ENCODE results near the gene ZBTB12. TPM values are rescaled to one million over a fixed set of nuclear protein-coding genes. Genes with fewer than 3 reads are reported as not detected.

ZBTB12 gene
- total RNA-seq, 1 donor from 2014 or later: 3.5 TPM

- no peak for TF ChIP-seq CTCF (IDR thresholded peaks at IDR 0.05)
- no peak for DNase-seq
- ATAC-seq: no peak
- Histone ChIP-seq H3K27me3 (no peaks in the 10 kb centered on the region), H3K4me1 (no peaks in the 10 kb centered on the region), H3K9me3 (no peaks in the 10 kb centered on the region), H3K36me3 (peaks cover 14% of the 10 kb centered on the region), H3K27ac (no peak overlapping the region), H3K4me3 (no peak overlapping the region)
- intact Hi-C loops (cut with DNase I): no loop called here
These were observed 26.0 kb downstream of the ZBTB12 start for GRCh38 chr6:31875877-31876276.

DNA sequence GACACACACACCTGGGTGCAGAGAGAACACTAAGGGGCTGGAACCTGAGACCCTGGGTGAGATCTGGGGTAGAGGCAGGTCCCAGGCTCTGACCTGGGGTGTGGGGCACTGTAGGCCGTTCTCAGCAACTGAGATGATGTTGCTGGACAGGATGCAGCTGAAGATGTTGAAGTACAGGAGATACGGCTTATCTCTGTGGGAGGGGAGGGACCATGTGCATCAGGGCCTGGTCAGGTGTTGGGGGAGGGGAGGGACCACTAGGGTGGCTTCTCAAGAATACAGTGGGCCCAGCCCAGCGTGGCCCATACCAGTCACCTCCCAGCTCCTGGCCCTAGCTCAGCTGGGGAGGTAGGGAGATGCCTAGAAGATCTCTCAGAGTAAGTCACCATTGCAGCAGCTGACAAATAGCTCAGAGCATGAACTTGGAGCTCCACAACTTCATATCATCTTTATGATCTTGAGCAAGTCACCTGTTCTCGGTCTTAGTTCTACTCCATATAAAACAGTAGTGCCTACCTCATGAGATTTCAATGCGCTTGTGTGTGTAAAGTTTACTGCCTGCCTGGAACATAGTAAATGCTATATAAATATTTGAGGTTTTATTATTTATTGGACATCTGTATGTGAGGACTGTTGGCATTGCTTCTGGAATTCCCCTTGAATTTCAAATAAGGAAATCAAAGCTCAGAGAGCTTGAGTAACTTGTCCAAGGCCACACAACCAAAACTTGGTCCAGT is 26.9 kb downstream of the ZBTB12 start:
- no peak for ATAC-seq
- no peak for DNase-seq
- TF ChIP-seq CTCF (IDR thresholded peaks at IDR 0.05): no peak
- Histone ChIP-seq H3K9me3 (no peaks in the 10 kb centered on the region), H3K36me3 (peaks cover 5% of the 10 kb centered on the region), H3K4me1 (no peaks in the 10 kb centered on the region), H3K4me3 (no peak overlapping the region), H3K27ac (no peak overlapping the region), H3K27me3 (no peaks in the 10 kb centered on the region)
- intact Hi-C loops (cut with DNase I): no loop called here

DNA sequence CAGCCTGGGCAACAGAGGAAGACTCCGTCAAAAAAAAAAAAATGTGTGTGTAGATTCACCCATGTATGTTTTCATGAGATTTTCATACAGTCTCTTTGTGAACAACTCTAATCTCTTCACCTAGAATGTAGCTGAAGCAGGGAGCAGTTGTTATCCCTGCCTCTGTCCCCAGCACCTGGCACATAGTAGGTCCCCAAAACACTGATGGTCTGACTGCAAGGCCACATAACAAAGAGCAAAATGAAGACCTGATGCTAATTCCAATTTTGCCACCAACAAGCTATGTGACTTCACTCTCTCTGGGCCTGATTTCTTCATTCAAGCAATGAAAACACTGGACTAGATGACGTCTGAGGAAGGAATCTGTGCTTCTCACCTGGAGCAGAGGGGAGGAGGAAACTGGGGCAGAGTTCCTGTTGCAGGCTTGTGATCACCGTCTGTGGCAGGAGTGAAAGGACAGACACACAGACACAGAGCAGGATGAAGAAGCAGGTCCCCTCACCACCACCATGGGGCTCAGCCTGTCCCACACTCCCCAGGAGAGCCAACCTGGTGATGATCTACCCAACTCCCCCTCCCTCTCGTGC is 27.7 kb downstream of the ZBTB12 start:
- Histone ChIP-seq H3K36me3 (no peaks in the 10 kb centered on the region), H3K4me3 (no peak overlapping the region), H3K9me3 (no peaks in the 10 kb centered on the region), H3K27ac (no peak overlapping the region), H3K27me3 (no peaks in the 10 kb centered on the region), H3K4me1 (no peaks in the 10 kb centered on the region)
- intact Hi-C loops (cut with DNase I): no loop called here
- no peak for DNase-seq
- no peak for ATAC-seq
- no peak for TF ChIP-seq CTCF (IDR thresholded peaks at IDR 0.05)

- intact Hi-C loops (cut with DNase I): no loop called here
- Histone ChIP-seq H3K27ac (no peak overlapping the region), H3K4me1 (no peaks in the 10 kb centered on the region), H3K4me3 (no peak overlapping the region), H3K27me3 (no peaks in the 10 kb centered on the region), H3K36me3 (no peaks in the 10 kb centered on the region), H3K9me3 (no peaks in the 10 kb centered on the region)
- no peak for TF ChIP-seq CTCF (IDR thresholded peaks at IDR 0.05)
- ATAC-seq: no peak
- no peak for DNase-seq
These were observed 30.7 kb downstream of the ZBTB12 start for GRCh38 chr6:31871046-31871659.

- no peaks in the 10 kb centered on the region for H3K36me3 ChIP-seq
- no peak overlapping the region for H3K27ac ChIP-seq
- no peaks in the 10 kb centered on the region for H3K4me1 ChIP-seq
- no peaks in the 10 kb centered on the region for H3K27me3 ChIP-seq
- H3K9me3 ChIP-seq: no peaks in the 10 kb centered on the region
- H3K4me3 ChIP-seq: no peak overlapping the region
- TF ChIP-seq CTCF (IDR thresholded peaks at IDR 0.05): no peak
- intact Hi-C loops (cut with DNase I): no loop called here
- DNase-seq (no peak), ATAC-seq (peak; percentile 14)
These were observed 31.4 kb downstream of the ZBTB12 start for GRCh38 chr6:31870385-31870921.

Data from upper lobe of right lung (tissue), 1 donor.